ENCODE data around the gene TMEM19. TPM values are rescaled to one million over a fixed set of nuclear protein-coding genes. Genes with fewer than 3 reads are reported as not detected.

TMEM19 gene
- total RNA-seq, 2 donors from 2014 or later = 19.5 to 20.5 TPM

- H3K4me1 ChIP-seq = peaks cover 0 to 4% of the 10 kb centered on the region in 2 donors
Observed at GRCh38 chr12:71749666-71750065, 63.8 kb downstream of the TMEM19 start.

GRCh38 chr12:71752891-71753290 is 67.0 kb downstream of the TMEM19 start:
- no peak for DNase-seq (ENCODE audit: low spot score)
- Histone ChIP-seq H3K9me3 (no peaks in the 10 kb centered on the region), H3K27ac (no peak overlapping the region), H3K4me1 (peaks cover 0 to 22% of the 10 kb centered on the region in 2 donors), H3K36me3 (peaks cover 9% of the 10 kb centered on the region), H3K4me3 (no peak overlapping the region), H3K27me3 (no peaks in the 10 kb centered on the region)
- no peak for TF ChIP-seq CTCF (IDR thresholded peaks at IDR 0.05)

More at GRCh38 chr12:71749666-71750065, 63.8 kb downstream of the TMEM19 start:
- Histone ChIP-seq H3K36me3 (no peaks in the 10 kb centered on the region), H3K27me3 (no peaks in the 10 kb centered on the region), H3K27ac (no peak overlapping the region), H3K9me3 (no peaks in the 10 kb centered on the region), H3K4me3 (no peak overlapping the region)
- no peak for DNase-seq (ENCODE audit: low spot score)
- TF ChIP-seq CTCF (IDR thresholded peaks at IDR 0.05) = no peak

Other genes with a start within 250 kb of the TMEM19 start
- gene LGR5, start 246.3 kb upstream of the TMEM19 start, total RNA-seq = under 1 TPM; 0.19 to 0.31 TPM
- gene ZFC3H1, start 22.2 kb upstream of the TMEM19 start, total RNA-seq = 10 to 100 TPM; 19.5 to 22.8 TPM
- 1 to 10 TPM; 2.0 to 5.2 TPM for gene THAP2, start 21.8 kb upstream of the TMEM19 start, total RNA-seq
- gene RAB21, start 68.8 kb downstream of the TMEM19 start, total RNA-seq = 10 to 100 TPM; 26.9 to 33.9 TPM
- 10 to 100 TPM; 12.3 to 15.1 TPM for gene TBC1D15, start 153.7 kb downstream of the TMEM19 start, total RNA-seq